Body of pancreas (tissue), 4 donors: Measurements from ENCODE around the gene FOSL1.

Experiments
- POLR2A ChIP-seq, 3 donors: fragments of 450-650 bp; IDR thresholded peaks; one replicate each; pipeline ENCODE4 v1.6.1; 2016; ENCODE audit warnings: antibody characterized with exemption in 3 of 3, mild to moderate bottlenecking in 2 of 3
- TF ChIP-seq, protein P1 (sequence below), 7 experiments: fragments of 450-650 bp in 4 of 7; fragments of 200-600 bp in 3 of 7; sonication (generic) in 3 of 7; IDR thresholded peaks; one replicate each; pipeline ENCODE4 v1.5.1; 2016 to 2019; ENCODE audit warnings: antibody characterized with exemption in 7 of 7

DNA sequence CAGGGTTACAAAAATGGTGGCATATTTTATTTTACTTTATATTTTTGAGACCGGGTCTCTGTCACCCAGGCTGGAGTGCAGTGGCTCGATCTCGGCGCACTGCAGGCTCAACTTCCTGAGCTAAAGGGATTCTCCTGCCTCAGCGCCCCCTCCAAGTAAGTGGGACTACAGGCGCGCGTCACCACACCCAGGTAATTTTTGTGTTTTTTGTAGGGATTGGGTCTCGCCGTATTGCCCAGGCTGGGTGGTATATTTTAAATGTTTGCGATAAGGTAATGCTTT is 652 bp upstream of the FOSL1 start:
- TF ChIP-seq, protein P1, sequence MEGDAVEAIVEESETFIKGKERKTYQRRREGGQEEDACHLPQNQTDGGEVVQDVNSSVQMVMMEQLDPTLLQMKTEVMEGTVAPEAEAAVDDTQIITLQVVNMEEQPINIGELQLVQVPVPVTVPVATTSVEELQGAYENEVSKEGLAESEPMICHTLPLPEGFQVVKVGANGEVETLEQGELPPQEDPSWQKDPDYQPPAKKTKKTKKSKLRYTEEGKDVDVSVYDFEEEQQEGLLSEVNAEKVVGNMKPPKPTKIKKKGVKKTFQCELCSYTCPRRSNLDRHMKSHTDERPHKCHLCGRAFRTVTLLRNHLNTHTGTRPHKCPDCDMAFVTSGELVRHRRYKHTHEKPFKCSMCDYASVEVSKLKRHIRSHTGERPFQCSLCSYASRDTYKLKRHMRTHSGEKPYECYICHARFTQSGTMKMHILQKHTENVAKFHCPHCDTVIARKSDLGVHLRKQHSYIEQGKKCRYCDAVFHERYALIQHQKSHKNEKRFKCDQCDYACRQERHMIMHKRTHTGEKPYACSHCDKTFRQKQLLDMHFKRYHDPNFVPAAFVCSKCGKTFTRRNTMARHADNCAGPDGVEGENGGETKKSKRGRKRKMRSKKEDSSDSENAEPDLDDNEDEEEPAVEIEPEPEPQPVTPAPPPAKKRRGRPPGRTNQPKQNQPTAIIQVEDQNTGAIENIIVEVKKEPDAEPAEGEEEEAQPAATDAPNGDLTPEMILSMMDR (IDR thresholded peaks at IDR 0.05), result no peak
- no peak for TF ChIP-seq POLR2A (IDR thresholded peaks at IDR 0.05)
